GM21367 (cell line): ENCODE data around the gene SCO2.
A peak's percentile ranks its signal among the peaks of the same experiment; 100 is the strongest.

ENCODE experiments used
- ATAC-seq: cut with Tn5 transposase; IDR thresholded peaks from one replicate; pipeline ENCODE4 v1.9.1; 2021; ENCODE audit not compliant: unreplicated experiment

SCO2 gene, protein sequence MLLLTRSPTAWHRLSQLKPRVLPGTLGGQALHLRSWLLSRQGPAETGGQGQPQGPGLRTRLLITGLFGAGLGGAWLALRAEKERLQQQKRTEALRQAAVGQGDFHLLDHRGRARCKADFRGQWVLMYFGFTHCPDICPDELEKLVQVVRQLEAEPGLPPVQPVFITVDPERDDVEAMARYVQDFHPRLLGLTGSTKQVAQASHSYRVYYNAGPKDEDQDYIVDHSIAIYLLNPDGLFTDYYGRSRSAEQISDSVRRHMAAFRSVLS

DNA sequence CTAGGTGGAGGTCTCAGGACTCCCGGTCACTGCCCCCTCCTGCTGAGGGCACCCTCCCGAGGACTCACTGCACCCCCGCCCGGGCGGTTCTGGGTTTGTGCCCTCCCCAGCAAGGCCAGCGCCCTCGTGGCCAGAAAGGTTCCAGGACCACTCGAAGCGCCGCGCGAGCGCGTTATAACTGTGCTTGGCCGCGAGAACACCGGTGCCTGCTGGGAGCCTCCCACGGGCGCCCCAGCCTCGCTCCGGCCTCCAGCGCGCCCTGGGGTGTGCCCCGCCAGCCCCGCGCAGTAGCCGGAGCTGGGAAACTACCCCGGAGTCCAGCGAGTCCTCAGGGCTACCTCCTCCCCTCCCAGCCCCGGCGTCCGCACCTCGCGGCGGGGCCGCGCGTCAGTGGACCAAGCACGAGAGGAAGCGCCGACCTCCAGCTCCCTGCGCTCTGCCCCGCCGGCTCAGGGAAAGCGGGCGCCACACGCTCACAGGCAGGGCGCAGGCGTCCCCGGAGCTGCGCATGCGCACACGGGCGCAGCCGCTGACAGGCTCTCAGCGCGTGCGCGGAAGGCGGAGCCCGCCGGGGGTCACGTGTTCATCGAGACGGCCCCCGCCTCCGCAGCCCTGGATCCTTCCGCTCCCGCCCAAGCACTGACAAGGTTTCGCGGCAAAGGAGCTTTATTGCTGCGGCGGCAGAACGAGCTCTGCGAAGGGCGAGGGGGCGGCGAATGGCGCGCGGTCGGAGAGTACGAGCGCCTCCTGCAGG is at the start of gene SCO2:
Gene SCO2 (minus strand): TSS at position 495 of the 754 bp plus-strand sequence. CDS start 1,187 bp downstream, outside the sequence.
- ATAC-seq = peak; percentile 19

GRCh38 chr22:50574383-50574755 is 49.0 kb upstream of the SCO2 start:
- no peak for ATAC-seq

DNA sequence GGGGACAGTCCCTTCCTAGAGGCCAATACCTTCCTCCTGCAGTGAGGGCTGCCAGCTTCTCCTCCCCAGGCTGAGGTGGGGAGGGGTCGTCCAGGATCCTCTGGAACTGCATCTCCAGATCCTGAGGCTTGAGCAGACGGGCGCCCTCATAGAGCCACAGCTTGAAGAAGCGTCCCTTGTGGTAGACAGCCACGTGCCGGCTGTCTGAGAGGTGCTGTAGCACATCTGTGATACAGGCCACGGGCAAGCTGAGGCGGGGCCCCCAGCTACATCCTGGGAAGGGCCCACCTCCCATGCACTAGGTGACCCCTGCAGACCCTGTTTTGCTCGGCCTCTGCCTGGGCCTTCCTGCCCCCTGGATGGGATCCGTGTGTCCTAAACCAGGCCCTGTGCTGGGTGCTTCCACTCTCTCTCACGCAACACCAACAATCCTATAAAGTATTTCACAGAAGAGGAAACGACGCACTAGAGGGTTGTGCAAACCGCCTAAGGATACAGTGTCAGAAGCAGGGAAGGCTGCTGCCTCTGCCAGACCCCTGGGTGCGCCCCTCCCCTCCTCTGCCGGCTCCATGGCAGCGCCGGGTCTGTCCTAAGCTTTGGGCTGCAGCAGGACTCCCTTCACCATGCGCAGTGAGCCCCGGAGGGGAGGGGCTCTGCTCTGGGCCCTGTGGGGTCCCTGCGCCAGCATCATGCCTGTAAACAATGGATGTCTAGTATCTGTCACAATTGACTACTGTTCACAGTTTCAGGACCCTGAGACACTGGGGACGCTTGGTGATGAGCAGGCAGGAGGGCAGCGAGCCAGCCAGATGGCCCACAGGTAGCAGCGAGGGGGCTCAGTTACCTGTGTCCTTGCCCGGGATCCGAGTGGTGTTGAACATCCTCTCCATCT is 48.3 kb upstream of the SCO2 start:
- ATAC-seq = no peak

DNA sequence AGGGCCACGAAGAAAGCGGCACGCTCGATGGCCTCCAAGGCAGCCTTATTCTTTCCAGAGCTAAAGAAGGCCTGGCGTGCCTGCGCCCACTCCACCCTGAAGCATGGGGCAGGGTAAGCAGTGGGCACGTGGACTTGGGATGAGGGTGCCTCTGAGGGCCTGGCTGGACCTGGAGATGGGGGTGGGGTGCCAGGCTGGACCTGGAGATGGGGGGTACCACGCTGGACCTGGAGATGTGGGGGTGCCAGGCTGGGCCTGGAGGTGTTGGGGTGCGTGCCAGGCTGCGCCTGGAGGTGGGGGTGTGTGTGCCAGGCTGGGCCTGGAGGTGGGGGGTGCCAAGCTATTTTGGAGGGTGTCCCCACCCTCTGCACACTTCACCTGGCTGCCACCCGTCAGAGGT is 47.6 kb upstream of the SCO2 start:
- no peak for ATAC-seq

DNA sequence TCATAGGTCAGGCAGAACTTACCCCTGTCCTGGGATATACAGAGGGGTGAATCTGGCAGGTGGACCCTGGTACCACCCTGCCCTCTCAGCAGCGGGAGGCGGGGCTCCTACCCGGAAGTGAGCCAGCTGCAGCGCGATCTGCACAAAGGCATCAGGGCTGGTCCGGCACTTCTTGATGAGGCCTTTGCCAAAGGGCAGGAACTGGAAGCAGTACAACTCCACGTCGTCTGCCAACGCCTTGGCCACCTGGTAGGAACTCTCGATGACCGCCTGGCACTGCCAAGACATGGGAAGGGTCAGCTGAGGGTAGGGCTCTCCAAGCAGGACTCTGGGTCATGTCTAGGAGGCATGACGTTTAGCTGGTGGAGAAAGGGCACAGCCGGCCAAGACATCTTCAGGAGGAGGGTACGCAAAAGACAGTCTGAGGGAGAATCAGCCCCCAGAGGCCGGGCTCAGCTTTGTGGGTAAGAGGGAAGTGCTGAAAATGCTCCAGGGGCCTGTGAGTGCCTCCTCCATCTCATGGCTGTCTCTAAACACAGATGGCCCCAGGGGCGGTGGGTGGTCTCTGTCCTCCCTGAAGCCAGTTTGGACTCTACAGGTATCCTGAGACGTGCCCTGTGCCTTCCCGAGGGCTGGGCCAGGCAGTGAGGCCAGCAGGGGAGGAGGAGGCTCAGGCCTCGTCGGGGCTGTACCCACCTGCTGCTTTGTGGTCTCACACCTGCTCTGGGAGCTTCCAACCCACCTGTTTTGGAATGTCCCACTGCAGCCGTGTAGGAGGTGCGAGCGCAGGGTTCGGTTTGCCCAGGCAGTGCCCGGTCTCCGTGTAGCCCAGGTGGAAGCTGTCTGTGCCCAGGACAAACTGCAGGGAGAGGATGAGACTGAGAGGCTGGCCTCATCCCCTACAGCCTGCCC is 46.1 kb upstream of the SCO2 start:
- ATAC-seq = no peak

- no peak for ATAC-seq
These were observed 45.5 kb upstream of the SCO2 start for GRCh38 chr22:50570861-50571260.

- no peak for ATAC-seq
These were observed 44.6 kb upstream of the SCO2 start for GRCh38 chr22:50569896-50570535.

DNA sequence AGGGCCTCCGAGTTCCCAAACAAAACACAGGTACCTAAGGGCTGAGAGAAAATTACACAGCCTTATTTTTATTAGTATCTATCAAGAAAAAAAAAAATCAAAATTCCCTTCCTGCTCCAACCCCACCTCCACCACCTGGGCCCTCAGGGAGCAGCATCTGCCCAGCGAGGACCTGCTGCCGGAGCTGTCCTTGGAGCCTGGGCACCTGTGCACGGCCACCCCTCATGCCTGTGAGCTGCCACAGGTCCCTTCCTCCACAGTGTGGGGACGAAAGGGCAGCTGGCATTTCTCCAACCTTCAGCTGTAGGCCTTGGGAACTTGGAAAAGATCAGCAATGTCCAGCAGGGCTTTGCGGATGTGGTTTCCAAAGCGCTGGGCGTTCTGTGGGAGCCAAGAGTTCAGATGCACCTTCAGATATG is 43.7 kb upstream of the SCO2 start:
- no peak for ATAC-seq

- no peak for ATAC-seq
These were observed 43.2 kb upstream of the SCO2 start for GRCh38 chr22:50568626-50569025.

- no peak for ATAC-seq
These were observed 42.4 kb upstream of the SCO2 start for GRCh38 chr22:50567721-50568252.

DNA sequence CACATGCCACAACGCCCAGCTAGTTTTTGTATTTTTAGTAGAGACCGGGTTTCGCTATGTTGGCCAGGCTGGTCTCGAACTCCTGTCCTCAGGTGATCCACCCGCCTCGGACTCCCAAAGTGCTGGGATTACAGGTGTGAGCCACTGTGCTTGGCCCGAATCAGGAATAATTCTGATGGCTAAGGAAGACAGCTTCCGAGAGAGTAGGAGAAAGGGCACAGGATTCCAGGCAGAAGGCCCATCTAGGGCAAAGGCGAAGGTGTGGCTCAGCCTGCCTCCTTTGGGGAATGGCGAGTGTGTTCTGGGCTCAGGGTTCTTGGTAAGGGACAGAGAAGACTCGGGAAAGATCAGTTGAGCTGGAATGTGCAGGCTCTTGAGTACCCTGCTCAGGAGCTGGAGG is 38.9 kb upstream of the SCO2 start:
- ATAC-seq = no peak

DNA sequence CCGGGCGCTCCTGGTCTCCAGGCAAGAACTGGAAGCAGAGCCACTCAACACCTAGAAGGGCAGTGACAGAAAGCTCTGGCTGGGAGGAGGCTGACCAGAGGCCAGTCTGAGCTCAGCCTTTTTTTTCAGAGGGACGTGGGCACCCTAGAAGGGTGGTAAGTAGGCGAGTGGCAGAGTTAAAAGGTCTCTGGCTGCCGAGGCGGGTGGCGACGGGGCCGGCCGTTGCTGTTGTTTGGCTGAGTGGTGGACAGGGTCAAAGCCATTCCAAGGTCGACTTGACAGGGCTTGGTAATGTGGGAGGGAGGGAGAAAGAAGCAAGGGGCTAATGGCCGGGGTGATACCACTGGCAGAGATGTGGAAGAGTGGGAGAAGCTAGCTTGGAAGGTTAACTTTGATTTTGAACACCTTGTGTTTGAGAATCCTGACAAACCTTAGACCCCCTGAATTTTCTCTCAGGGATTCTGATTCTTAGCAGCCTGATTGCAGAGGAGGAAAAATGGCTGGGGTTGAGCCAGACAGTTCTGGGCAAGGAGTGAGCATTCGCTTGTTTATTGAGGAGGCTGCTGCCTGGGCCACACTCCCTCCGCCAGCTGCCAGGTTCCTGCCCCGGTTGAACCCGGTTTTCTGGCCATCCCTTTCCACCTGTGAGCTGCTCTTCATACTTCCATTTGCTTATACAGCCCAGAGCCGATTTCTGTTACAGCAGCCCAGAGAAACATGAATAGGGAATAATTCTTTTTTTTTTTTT is 38.2 kb upstream of the SCO2 start:
- no peak for ATAC-seq

DNA sequence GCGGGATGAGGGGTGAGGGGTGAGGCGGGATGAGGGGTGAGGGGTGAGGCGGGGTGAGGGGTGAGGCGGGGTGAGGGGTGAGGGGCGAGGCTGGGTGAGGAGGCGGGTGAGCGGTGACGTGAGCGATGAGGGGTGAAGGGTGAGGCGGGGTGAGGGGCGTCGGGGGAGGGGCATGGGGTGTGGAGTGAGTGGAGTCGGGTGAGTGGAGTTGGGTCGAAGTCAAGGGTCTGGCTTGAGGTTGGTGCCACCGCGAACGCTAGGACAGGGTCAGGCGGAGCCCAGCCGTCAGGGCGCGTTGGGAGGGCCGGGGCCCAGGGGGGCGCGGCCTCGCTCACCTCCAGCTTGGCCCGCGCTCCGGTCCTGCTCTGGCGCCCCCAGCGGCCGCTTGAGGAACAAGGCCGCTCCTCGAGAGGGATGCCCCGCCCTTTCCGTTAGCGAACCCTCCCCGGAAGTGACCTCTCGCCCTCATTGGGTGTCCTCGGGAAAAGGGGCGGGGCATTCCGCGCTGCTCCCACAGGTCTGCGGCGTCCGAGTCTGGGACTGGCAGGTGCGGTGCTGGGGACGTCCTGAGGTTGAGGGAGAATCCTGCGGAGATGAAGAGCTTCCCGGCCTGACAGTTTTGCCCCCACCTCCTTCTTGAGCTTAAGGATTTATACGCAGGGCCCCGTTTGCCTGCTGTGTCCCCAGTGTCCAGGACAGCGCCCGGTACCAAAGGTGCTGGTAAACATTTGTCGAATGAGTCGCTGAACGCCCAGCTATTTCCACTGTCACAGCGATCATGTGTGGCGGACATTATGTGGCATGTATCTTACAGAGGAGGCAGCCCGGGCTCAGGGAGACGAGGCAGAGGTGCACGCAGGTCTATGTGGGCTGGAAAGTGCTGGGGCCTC is 37.4 kb upstream of the SCO2 start, which contains the start of gene SYCE3:
Gene SYCE3 (minus strand): TSS at position 397 of the 890 bp plus-strand sequence. CDS start 6,514 bp downstream, outside the sequence.
- peak; percentile 85 for ATAC-seq

DNA sequence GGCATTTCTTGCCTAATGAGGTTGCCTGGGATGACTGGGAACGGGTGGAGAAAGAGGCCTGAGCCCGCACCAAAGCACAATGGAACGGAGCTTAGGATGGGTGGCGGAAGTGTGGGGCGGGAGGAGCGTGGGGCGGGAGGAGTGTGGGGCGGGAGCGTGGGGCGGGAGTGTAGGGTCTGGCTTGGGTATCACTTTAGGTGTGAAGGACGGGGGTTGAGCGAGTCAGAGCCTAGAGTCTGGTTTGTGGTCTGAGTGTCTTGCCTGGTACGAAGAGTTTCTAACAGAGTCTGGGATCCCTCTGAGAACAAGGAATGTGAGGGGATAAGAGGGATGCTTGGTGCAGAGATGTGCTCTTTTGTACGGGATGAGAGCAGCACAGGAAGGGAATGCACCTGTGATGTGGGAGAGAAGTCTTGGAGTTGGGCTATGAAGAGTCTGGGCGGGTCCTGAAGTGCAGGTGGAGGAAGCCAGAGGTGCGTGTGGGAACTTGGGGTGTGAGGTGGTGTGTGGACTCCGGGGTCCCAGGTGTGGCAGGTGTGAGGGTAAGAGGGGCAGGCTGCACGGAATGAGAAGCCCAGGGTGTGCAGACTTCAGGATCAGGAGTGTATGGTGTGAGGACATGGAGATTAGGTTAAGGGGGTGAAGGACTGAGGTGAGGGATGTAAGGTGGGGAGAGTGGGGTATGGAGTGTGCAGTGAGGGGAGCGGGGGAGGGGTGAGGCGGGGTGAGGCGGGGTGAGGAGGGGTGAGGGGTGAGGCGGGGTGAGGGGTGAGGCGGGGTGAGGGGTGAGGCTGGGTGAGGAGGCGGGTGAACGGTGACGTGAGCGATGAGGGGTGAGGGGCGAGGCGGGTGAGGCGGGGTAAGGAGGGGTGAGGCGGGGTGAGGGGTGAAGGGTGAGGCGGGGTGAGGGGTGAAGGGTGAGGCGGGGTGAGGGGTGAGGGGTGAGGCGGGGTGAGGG is 36.3 kb upstream of the SCO2 start:
- ATAC-seq = no peak

- no peak for ATAC-seq
These were observed 34.6 kb upstream of the SCO2 start for GRCh38 chr22:50560034-50560433.

DNA sequence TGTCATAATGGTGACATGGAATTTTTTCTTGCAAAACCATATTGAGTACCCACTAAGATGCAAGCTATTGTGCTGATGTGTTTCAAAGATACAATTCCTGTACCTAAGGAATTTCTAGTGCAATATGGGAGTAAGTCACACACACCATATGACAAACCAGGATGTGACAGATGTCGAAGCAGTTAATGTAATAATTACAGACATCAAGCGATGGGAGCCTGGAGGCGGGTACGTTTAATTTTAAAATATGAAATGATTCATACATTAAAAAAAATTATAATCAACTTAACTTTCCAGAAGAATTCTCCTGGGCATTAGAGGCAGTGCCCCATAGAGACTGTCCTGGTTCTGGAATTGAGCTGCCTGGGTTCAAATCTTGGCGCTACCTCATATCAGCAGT is 31.3 kb upstream of the SCO2 start:
- ATAC-seq = no peak

GRCh38 chr22:50553310-50553709 is 27.9 kb upstream of the SCO2 start:
- ATAC-seq = no peak
